Ureter (tissue), 1 donor: ENCODE data around the gene ALK. TPM values are rescaled to one million over a fixed set of nuclear protein-coding genes. Genes with fewer than 3 reads are reported as not detected.

ENCODE experiments used
- DNase-seq: peaks from one replicate; pipeline ENCODE4 v3.0.0-alpha.2; 2020; ENCODE audit warnings: low spot score
- total RNA-seq: library from RNA; stranded (reverse); gene quantifications from one replicate; pipeline ENCODE4 v1.2.4, GENCODE V29; 2023
- donor health status: DM: yes; HTN: yes; CAD: no.

ALK gene
- total RNA-seq, 1 donor from 2014 or later, result 0.36 TPM

GRCh38 chr2:29323961-29324360, 597.4 kb downstream of the ALK start:
- DNase-seq, result no peak

- no peak for DNase-seq
Measured at GRCh38 chr2:29323301-29323700, 598.1 kb downstream of the ALK start.

GRCh38 chr2:29322011-29322410, 599.4 kb downstream of the ALK start:
- no peak for DNase-seq

GRCh38 chr2:29317801-29318485, 603.4 kb downstream of the ALK start:
- no peak for DNase-seq

GRCh38 chr2:29317077-29317517, 604.3 kb downstream of the ALK start:
- DNase-seq, result no peak

- DNase-seq, result peak; percentile 65
Measured at GRCh38 chr2:29314816-29315571, 606.4 kb downstream of the ALK start.

- DNase-seq, result no peak
Measured at GRCh38 chr2:29311458-29311857, 609.9 kb downstream of the ALK start.

GRCh38 chr2:29310650-29311348, 610.6 kb downstream of the ALK start:
- no peak for DNase-seq

GRCh38 chr2:29309090-29310029, 612.0 kb downstream of the ALK start:
- peak; percentile 49 for DNase-seq

GRCh38 chr2:29308366-29308765, 613.0 kb downstream of the ALK start:
- DNase-seq, result no peak

GRCh38 chr2:29307519-29307918, 613.9 kb downstream of the ALK start:
- DNase-seq, result no peak

- no peak for DNase-seq
Measured at GRCh38 chr2:29305762-29306161, 615.6 kb downstream of the ALK start.

GRCh38 chr2:29304399-29305060, 616.9 kb downstream of the ALK start:
- no peak for DNase-seq

GRCh38 chr2:29296585-29296984, 624.8 kb downstream of the ALK start:
- DNase-seq, result no peak

- no peak for DNase-seq
Measured at GRCh38 chr2:29295845-29296244, 625.5 kb downstream of the ALK start.

GRCh38 chr2:29293830-29294438, 627.5 kb downstream of the ALK start:
- DNase-seq, result no peak

- DNase-seq, result no peak
Measured at GRCh38 chr2:29290293-29291047, 630.9 kb downstream of the ALK start.

- DNase-seq, result no peak
Measured at GRCh38 chr2:29284671-29285070, 636.7 kb downstream of the ALK start.

GRCh38 chr2:29281916-29282247, 639.5 kb downstream of the ALK start:
- no peak for DNase-seq
